Measurements from ENCODE around the gene LRRC17.

LRRC17 gene

DNA sequence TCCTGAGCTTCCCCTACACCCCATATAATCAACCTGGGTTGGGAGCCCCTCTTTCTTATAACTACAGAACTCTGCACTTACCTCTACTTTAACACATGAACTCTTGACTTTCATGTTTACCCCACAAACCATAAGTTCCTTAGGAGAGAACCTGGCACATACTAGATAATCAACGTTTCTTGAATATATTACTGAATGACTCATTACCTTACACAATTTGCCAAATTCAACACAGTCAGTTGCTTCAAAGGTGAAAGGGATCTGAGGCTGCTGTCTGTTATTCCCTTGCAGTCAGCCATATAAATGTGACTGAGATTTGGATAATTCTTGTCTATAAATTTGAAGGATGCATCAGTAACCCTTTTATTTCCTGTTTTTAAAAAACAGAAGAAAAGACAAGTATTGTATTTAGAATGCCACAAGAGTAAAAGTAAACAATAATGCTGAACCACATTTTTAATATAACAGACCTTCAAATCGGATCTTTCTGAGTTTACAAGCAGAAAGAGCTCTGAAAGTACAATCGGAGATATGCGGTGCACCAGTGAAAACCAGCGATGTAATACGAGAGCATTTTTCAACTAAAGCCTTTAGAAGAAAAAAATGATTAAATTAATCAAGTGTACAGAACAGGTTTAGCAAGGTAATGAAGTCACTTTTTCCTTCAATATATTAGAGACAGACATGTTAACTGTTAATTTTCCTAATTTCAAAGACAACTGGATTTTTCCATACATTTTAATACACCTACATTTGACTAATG lies 29.5 kb upstream of the LRRC17 start:
- Histone ChIP-seq H4K20me1 (no peaks in the 10 kb centered on the region), H3K36me3 (no peaks in the 10 kb centered on the region), H3K27me3 (no peaks in the 10 kb centered on the region), H3K4me1 (0 out of 2 replicates have a peak, but pooled peaks cover 4% of the 10 kb centered on the region), H3K9me3 (no peaks in the 10 kb centered on the region; the same call in 1 of the 2 replicates), H3K4me2 (no peak overlapping the region), H3K9ac (no peak overlapping the region), H3K27ac (no peak overlapping the region), H3K4me3 (no peak overlapping the region)
- TF ChIP-seq Cebpa-rat (IDR thresholded peaks at IDR 0.05) = no peak

- TF ChIP-seq Cebpa-rat (IDR thresholded peaks at IDR 0.05) = no peak
- Histone ChIP-seq H3K4me1 (peaks cover 42% of the 10 kb centered on the region), H3K27ac (no peak overlapping the region), H3K4me2 (no peak overlapping the region), H4K20me1 (no peaks in the 10 kb centered on the region), H3K9me3 (no peaks in the 10 kb centered on the region; the same call in 1 of the 2 replicates), H3K4me3 (no peak overlapping the region), H3K9ac (no peak overlapping the region), H3K36me3 (no peaks in the 10 kb centered on the region), H3K27me3 (no peaks in the 10 kb centered on the region)
Observed at GRCh38 chr7:102888561-102889233, 24.1 kb upstream of the LRRC17 start.

GRCh38 chr7:102889851-102890250 lies 22.9 kb upstream of the LRRC17 start:
- peak overlapping the region; percentile 42 for H3K4me2 ChIP-seq
- no peaks in the 10 kb centered on the region for H4K20me1 ChIP-seq
- no peaks in the 10 kb centered on the region for H3K27me3 ChIP-seq
- H3K27ac ChIP-seq = no peak overlapping the region
- no peak overlapping the region for H3K9ac ChIP-seq
- no peaks in the 10 kb centered on the region for H3K36me3 ChIP-seq
- no peak overlapping the region for H3K4me3 ChIP-seq
- H3K9me3 ChIP-seq = no peaks in the 10 kb centered on the region; the same call in 1 of the 2 replicates
- TF ChIP-seq Cebpa-rat (IDR thresholded peaks at IDR 0.05) = no peak
- H3K4me1 ChIP-seq = peaks cover 42% of the 10 kb centered on the region

DNA sequence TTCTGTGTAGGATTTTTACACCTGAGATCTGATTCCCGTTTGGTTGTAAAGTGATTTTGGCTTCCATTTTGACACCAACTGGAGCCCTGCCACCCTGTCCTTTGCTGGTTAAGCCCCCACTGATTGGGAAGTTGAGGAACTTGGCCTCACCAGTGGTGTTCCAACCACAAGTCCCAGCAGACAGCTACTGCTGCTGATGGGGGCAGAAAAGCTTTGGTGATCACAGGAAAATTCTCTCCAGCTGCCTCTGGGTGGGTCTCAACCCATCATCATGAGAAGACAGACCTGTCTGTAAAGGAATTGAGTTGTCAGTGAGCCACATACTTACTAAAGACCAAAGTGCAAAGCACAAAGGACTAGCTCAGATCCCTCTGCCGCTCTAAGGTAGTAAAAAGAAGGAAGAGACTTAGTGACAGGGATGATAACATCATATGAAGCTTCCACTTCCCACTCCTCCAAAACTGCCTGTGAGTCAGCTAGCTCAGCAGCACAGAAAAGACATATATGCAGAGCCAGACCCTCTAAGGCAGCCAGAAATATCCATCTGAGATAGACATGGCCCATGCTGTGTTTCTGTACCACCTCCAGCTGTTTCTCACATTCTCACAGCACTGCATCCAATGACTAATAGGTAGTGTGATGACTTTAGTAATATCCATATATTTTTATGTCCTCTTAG lies 22.4 kb upstream of the LRRC17 start:
- Histone ChIP-seq H3K36me3 (no peaks in the 10 kb centered on the region), H3K9me3 (no peaks in the 10 kb centered on the region; the same call in 1 of the 2 replicates), H3K4me1 (peaks cover 42% of the 10 kb centered on the region), H3K27me3 (no peaks in the 10 kb centered on the region), H4K20me1 (no peaks in the 10 kb centered on the region), H3K27ac (no peak overlapping the region), H3K9ac (no peak overlapping the region), H3K4me2 (peak overlapping the region; percentile 42), H3K4me3 (no peak overlapping the region)
- no peak for TF ChIP-seq Cebpa-rat (IDR thresholded peaks at IDR 0.05)

- TF ChIP-seq Cebpa-rat (IDR thresholded peaks at IDR 0.05) = no peak
- no peaks in the 10 kb centered on the region for H3K27me3 ChIP-seq
- no peak overlapping the region for H3K27ac ChIP-seq
- H3K4me3 ChIP-seq = no peak overlapping the region
- H3K9ac ChIP-seq = no peak overlapping the region
- no peaks in the 10 kb centered on the region; the same call in 1 of the 2 replicates for H3K9me3 ChIP-seq
- H4K20me1 ChIP-seq = no peaks in the 10 kb centered on the region
- peaks cover 42% of the 10 kb centered on the region for H3K4me1 ChIP-seq
- H3K4me2 ChIP-seq = peak overlapping the region; percentile 42
- H3K36me3 ChIP-seq = no peaks in the 10 kb centered on the region
Observed at GRCh38 chr7:102890971-102891692, 21.7 kb upstream of the LRRC17 start.

- H3K4me3 ChIP-seq = no peak overlapping the region
- no peak overlapping the region for H3K27ac ChIP-seq
- H3K9ac ChIP-seq = no peak overlapping the region
- TF ChIP-seq Cebpa-rat (IDR thresholded peaks at IDR 0.05) = no peak
- no peaks in the 10 kb centered on the region for H3K27me3 ChIP-seq
- no peaks in the 10 kb centered on the region for H4K20me1 ChIP-seq
- H3K4me1 ChIP-seq = peaks cover 42% of the 10 kb centered on the region
- H3K4me2 ChIP-seq = peak overlapping the region; percentile 42
- H3K9me3 ChIP-seq = no peaks in the 10 kb centered on the region
- H3K36me3 ChIP-seq = no peaks in the 10 kb centered on the region
Observed at GRCh38 chr7:102891693-102892261, 21.0 kb upstream of the LRRC17 start.

DNA sequence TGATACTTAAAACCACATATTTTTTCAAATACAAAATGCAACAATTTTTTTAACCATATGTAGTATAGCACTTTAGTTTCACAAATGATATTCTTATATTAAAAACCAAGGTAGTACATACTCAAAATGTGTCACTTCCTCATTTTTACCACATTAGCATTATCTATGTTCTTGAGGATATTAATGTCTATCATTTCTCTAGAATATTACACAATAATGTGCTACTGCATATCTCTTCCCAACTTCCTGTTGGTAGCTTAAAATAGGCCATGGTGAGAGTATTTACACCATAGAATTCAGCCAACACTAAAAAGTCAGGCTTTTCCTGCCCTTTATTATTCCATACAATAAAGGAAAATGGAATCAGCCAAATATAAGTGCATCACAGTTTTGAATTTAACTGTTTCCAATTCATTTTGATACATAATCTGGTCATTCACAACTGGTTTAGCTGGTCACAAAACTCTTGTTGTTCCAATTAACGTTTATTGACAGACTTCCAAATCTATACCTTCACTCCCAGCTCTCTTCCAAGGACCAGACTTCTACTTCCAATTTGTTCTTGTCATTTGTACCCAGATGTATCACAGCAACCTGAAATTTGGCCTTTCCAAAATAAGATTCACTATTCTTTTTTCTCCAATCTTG lies 20.0 kb upstream of the LRRC17 start:
- H3K27ac ChIP-seq = no peak overlapping the region
- no peaks in the 10 kb centered on the region for H4K20me1 ChIP-seq
- no peaks in the 10 kb centered on the region for H3K27me3 ChIP-seq
- peak overlapping the region; percentile 42 for H3K4me2 ChIP-seq
- no peaks in the 10 kb centered on the region for H3K9me3 ChIP-seq
- TF ChIP-seq Cebpa-rat (IDR thresholded peaks at IDR 0.05) = peak; percentile 22; the same call in 1 of the 2 replicates
- H3K4me3 ChIP-seq = no peak overlapping the region
- H3K36me3 ChIP-seq = no peaks in the 10 kb centered on the region
- peaks cover 38% of the 10 kb centered on the region for H3K4me1 ChIP-seq
- no peak overlapping the region for H3K9ac ChIP-seq

- peaks cover 27% of the 10 kb centered on the region for H3K4me1 ChIP-seq
- no peaks in the 10 kb centered on the region for H3K9me3 ChIP-seq
- H3K4me2 ChIP-seq = no peak overlapping the region
- no peak overlapping the region for H3K9ac ChIP-seq
- no peaks in the 10 kb centered on the region for H4K20me1 ChIP-seq
- no peaks in the 10 kb centered on the region for H3K36me3 ChIP-seq
- H3K27ac ChIP-seq = no peak overlapping the region
- TF ChIP-seq Cebpa-rat (IDR thresholded peaks at IDR 0.05) = no peak
- no peaks in the 10 kb centered on the region for H3K27me3 ChIP-seq
- no peak overlapping the region for H3K4me3 ChIP-seq
Observed at GRCh38 chr7:102895602-102896001, 17.2 kb upstream of the LRRC17 start.

DNA sequence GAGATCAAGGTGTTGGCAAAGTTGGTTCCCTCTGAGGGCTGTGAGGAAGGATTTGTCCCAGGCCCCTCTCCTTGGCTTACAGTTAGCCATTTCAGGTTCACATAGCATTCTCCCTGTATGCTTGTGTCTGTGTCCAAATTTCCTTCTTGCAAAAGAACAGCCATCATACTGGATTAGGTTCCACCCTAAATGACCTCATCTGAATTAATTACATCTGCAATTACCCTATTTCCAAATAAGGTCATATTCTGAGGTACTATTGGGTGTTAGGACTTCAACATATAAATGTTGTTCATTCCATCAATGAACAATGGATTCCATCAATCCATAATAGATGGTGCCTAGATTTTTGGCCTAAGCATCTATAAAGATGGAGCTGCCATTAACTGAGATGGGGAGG lies 16.2 kb upstream of the LRRC17 start:
- no peaks in the 10 kb centered on the region for H3K36me3 ChIP-seq
- no peaks in the 10 kb centered on the region for H3K9me3 ChIP-seq
- H4K20me1 ChIP-seq = no peaks in the 10 kb centered on the region
- peaks cover 17% of the 10 kb centered on the region for H3K4me1 ChIP-seq
- no peak overlapping the region for H3K9ac ChIP-seq
- no peaks in the 10 kb centered on the region for H3K27me3 ChIP-seq
- H3K27ac ChIP-seq = no peak overlapping the region
- no peak overlapping the region for H3K4me2 ChIP-seq
- TF ChIP-seq Cebpa-rat (IDR thresholded peaks at IDR 0.05) = no peak
- H3K4me3 ChIP-seq = no peak overlapping the region

Data from BLaER1 (cell line).